ENCODE measurements around the gene WSCD1.

The WSCD1 gene

DNA sequence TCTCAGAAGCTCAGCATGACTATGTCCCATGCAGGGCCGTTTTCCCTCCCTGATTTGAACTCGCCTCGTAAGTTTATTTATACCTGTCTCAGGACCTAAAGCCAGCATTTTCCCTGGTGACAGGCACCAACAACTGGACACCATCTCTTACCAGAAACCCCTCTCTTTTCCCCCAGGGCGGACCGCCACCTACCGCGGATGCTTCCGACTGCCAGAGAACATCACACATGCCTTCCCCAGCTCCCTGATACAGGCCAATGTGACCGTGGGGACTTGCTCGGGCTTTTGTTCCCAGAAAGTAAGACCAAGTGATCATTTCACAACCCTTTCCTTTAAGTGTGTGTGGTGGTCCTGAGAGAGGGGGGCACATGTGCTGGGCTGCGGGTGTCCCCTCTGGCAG is 24.7 kb downstream of the WSCD1 start:
- Histone ChIP-seq H3K27ac (ENCODE audit: insufficient read depth, low read depth, low read length, poor library complexity, severe bottlenecking) (no peak overlapping the region), H3K4me3 (ENCODE audit: insufficient read depth, low read depth, low read length) (no peak overlapping the region), H3K27me3 (ENCODE audit: control insufficient read depth, insufficient read depth, low read length, poor library complexity, severe bottlenecking) (no peaks in the 10 kb centered on the region), H3K9me3 (ENCODE audit: control insufficient read depth, low read length) (no peaks in the 10 kb centered on the region), H3K36me3 (ENCODE audit: control insufficient read depth, insufficient read depth, low read length) (peaks cover 36% of the 10 kb centered on the region), H3K4me1 (ENCODE audit: control insufficient read depth, insufficient read depth, low read length) (peaks cover 6% of the 10 kb centered on the region)
- 93 to 94% methylated on average over 11 of the region's 11 CpGs for WGBS, 2 experiments

DNA sequence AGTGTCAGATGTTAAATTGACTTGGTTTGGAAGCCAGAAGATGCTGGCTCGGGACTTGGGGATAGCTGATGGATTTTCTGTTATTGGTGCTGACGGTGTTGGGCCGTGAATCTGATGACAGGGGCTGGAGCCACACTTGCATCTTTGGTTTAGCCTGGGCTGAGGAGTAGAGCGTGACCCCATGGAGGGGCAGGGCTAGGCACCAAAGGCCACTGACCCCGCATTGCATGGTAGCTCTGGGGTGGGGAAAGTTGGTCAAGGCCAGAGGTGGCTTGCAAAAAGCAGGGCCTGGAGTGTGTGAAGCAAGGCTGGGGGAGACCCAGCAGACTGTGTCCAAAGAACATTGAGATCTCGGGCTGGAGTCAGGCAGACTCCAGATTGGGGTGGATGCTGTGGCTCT is 25.3 kb downstream of the WSCD1 start:
- Histone ChIP-seq H3K4me3 (ENCODE audit: insufficient read depth, low read depth, low read length) (no peak overlapping the region), H3K4me1 (ENCODE audit: control insufficient read depth, insufficient read depth, low read length) (peaks cover 6% of the 10 kb centered on the region), H3K27ac (ENCODE audit: insufficient read depth, low read depth, low read length, poor library complexity, severe bottlenecking) (no peak overlapping the region), H3K9me3 (ENCODE audit: control insufficient read depth, low read length) (no peaks in the 10 kb centered on the region), H3K27me3 (ENCODE audit: control insufficient read depth, insufficient read depth, low read length, poor library complexity, severe bottlenecking) (no peaks in the 10 kb centered on the region), H3K36me3 (ENCODE audit: control insufficient read depth, insufficient read depth, low read length) (peaks cover 39% of the 10 kb centered on the region)
- WGBS, 2 experiments, result 93 to 95% methylated on average over 6 of the region's 6 CpGs

DNA sequence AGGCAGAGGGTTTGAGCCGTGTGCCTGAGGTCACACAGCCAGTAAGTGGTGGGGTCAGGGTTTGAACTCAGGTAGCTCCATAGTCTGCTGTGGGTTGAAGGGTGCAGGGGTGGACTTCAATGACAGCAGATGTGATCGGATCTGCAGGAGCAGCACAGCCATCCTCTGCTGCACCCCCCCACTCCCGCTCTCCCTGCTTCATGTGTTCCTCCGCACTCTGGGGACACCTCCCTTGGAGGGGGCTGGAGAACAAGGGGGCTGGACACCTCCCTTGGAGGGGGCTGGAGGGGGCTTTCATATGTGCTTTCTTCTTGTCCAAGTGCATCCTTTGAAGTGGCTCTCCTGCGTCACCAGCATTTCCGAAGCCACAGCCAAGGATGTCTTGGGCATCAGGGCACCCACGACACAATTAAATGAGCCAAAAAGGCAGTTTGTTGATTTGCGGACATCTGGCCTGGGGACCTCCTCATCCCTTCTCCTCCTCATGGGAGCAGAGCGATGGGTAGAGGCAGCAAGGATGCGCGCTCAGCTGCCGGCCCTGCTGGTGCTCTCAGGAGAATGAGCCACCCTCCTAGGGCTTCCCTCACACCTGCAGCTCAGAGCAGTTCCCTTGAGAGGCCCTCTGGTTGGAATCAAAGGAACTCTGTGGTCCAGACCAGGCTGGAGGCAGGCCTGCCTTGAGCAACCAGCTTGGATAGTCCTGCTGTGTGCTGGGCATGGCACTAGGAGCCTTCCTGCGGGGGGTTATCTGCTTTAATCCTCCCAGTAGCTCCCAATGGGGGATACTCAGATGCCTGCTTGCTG is 26.2 kb downstream of the WSCD1 start:
- H3K36me3 ChIP-seq (ENCODE audit: control insufficient read depth, insufficient read depth, low read length), result peaks cover 41% of the 10 kb centered on the region
- no peak overlapping the region for H3K4me3 ChIP-seq (ENCODE audit: insufficient read depth, low read depth, low read length)
- peaks cover 6% of the 10 kb centered on the region for H3K4me1 ChIP-seq (ENCODE audit: control insufficient read depth, insufficient read depth, low read length)
- no peaks in the 10 kb centered on the region for H3K27me3 ChIP-seq (ENCODE audit: control insufficient read depth, insufficient read depth, low read length, poor library complexity, severe bottlenecking)
- no peaks in the 10 kb centered on the region for H3K9me3 ChIP-seq (ENCODE audit: control insufficient read depth, low read length)
- 93 to 95% methylated on average over 13 of the region's 13 CpGs for WGBS, 2 experiments
- no peak overlapping the region for H3K27ac ChIP-seq (ENCODE audit: insufficient read depth, low read depth, low read length, poor library complexity, severe bottlenecking)

DNA sequence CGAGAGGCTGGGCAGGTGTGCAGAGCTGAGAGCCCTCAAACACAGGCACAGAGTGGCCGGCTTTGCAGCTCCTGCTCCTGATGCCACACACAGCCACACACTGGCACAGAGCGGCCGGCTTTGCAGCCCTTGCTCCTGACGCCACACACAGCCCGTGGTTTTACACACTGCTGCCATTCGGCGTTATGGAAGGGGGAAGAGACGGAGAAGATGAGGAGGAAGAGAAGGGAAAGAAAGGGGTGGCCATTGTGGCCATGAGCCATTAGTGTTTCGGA is 26.8 kb downstream of the WSCD1 start:
- Histone ChIP-seq H3K36me3 (ENCODE audit: control insufficient read depth, insufficient read depth, low read length) (peaks cover 39% of the 10 kb centered on the region), H3K4me1 (ENCODE audit: control insufficient read depth, insufficient read depth, low read length) (peaks cover 9% of the 10 kb centered on the region), H3K9me3 (ENCODE audit: control insufficient read depth, low read length) (no peaks in the 10 kb centered on the region), H3K27ac (ENCODE audit: insufficient read depth, low read depth, low read length, poor library complexity, severe bottlenecking) (no peak overlapping the region), H3K4me3 (ENCODE audit: insufficient read depth, low read depth, low read length) (no peak overlapping the region), H3K27me3 (ENCODE audit: control insufficient read depth, insufficient read depth, low read length, poor library complexity, severe bottlenecking) (no peaks in the 10 kb centered on the region)
- WGBS, 2 experiments, result 95% methylated on average over 10 of the region's 10 CpGs

DNA sequence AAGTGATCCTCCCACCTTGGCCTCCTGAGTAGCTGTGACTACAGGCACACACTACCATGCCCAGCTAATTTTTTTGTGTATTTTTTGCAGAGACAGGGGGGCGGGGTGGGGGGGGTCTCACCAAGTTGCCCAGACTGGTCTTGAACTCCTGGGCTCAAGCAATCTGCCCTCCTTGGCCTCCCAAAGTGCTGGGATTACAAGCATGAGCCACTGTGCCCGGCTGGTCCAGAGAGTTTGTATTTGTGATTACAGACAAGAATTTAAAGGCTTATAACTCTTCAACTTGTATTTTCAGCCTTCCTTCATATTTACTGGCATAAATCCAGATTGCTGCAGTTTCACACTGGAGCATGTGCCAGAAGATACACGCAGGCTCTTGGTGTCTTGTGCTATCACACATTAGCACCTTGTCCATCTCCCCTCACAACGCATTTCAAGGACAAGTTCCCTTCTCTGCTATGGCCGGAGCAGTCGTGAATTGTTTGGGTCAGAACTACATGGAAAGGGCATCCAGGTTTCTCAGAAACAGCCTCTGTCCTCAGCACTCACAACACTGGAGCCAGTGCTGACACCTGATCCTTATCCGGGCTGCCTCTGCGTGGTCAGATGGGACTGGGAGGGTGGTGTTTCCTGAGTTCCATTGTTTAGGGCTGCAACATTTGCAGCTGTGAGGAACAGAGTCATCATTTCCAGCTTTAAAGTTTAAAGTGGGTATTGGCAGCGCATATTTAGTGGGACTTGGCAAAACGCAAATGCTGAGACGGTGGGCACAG is 28.1 kb downstream of the WSCD1 start:
- no peaks in the 10 kb centered on the region for H3K27me3 ChIP-seq (ENCODE audit: control insufficient read depth, insufficient read depth, low read length, poor library complexity, severe bottlenecking)
- H3K9me3 ChIP-seq (ENCODE audit: control insufficient read depth, low read length), result no peaks in the 10 kb centered on the region
- no peak overlapping the region for H3K4me3 ChIP-seq (ENCODE audit: insufficient read depth, low read depth, low read length)
- H3K4me1 ChIP-seq (ENCODE audit: control insufficient read depth, insufficient read depth, low read length), result peaks cover 9% of the 10 kb centered on the region
- H3K36me3 ChIP-seq (ENCODE audit: control insufficient read depth, insufficient read depth, low read length), result peaks cover 28% of the 10 kb centered on the region
- 81 to 82% methylated on average over 11 of the region's 11 CpGs for WGBS, 2 experiments
- no peak overlapping the region for H3K27ac ChIP-seq (ENCODE audit: insufficient read depth, low read depth, low read length, poor library complexity, severe bottlenecking)

DNA sequence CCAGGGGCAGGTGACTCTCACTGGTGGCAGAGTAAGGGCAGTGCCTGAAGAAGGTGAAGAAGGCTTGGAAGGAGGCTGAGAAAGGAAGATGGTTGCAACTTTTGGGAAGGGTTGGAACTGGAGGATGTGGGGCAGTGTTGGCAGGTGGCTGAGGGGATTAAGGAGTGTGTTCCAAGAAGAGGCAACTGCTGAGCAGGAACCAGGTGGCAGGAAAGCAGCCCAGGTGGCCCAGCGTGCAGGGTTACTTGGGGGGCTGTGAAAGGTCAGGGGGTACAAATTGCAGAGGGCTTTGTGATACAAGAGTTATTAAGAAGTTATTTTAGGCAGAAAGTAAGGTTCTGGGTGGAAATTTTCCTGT is 28.6 kb downstream of the WSCD1 start:
- no peak overlapping the region for H3K4me3 ChIP-seq (ENCODE audit: insufficient read depth, low read depth, low read length)
- peaks cover 30% of the 10 kb centered on the region for H3K36me3 ChIP-seq (ENCODE audit: control insufficient read depth, insufficient read depth, low read length)
- H3K27ac ChIP-seq (ENCODE audit: insufficient read depth, low read depth, low read length, poor library complexity, severe bottlenecking), result no peak overlapping the region
- peaks cover 9% of the 10 kb centered on the region for H3K4me1 ChIP-seq (ENCODE audit: control insufficient read depth, insufficient read depth, low read length)
- WGBS, 2 experiments, result 92 to 98% methylated on average over 1 of the region's 1 CpG
- H3K27me3 ChIP-seq (ENCODE audit: control insufficient read depth, insufficient read depth, low read length, poor library complexity, severe bottlenecking), result no peaks in the 10 kb centered on the region
- no peaks in the 10 kb centered on the region for H3K9me3 ChIP-seq (ENCODE audit: control insufficient read depth, low read length)

DNA sequence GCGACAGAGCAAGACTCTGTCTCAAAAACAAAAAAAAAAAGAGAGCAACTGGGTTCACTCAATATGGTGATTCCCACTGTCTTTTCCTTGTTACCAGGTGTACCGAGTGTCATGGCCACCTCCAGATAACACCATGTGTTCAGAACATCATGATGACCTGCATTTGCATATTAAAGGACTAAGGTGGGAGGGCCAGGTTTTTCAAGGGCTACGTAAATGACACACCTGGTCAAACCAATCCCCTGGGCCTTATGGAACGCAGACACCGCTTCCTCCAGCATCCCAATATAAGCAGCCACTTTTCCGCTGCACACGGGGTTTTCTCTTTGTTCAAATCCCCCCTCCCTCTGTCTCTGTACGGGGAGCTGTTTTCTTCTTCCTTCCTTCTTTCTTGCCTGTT is 29.3 kb downstream of the WSCD1 start:
- no peak overlapping the region for H3K4me3 ChIP-seq (ENCODE audit: insufficient read depth, low read depth, low read length)
- H3K27ac ChIP-seq (ENCODE audit: insufficient read depth, low read depth, low read length, poor library complexity, severe bottlenecking), result no peak overlapping the region
- 94 to 95% methylated on average over 8 of the region's 8 CpGs for WGBS, 2 experiments
- H3K36me3 ChIP-seq (ENCODE audit: control insufficient read depth, insufficient read depth, low read length), result peaks cover 30% of the 10 kb centered on the region
- H3K4me1 ChIP-seq (ENCODE audit: control insufficient read depth, insufficient read depth, low read length), result peaks cover 9% of the 10 kb centered on the region
- H3K9me3 ChIP-seq (ENCODE audit: control insufficient read depth, low read length), result no peaks in the 10 kb centered on the region
- H3K27me3 ChIP-seq (ENCODE audit: control insufficient read depth, insufficient read depth, low read length, poor library complexity, severe bottlenecking), result no peaks in the 10 kb centered on the region

DNA sequence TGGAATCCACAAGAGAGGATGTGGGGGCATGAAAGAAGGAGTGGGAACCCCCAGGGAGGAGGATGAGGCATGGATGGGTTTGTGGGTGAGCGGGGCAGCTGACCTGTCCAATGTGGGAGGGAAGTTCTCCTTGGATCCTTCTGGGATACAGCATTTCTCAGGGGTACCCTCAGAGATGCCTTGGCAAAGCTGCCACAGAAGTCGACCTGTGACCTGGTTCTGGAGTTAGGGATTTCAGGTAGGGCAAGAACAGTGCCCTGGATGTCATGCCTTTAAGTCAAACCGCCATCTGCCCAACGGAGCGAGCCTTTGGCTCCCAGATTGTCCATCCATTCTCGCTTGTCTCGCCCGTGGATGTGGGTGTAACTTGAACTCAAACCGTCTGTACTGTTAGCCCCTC is 30.0 kb downstream of the WSCD1 start:
- 96% methylated on average over 9 of the region's 9 CpGs for WGBS, 2 experiments
- H3K9me3 ChIP-seq (ENCODE audit: control insufficient read depth, low read length), result no peaks in the 10 kb centered on the region
- H3K36me3 ChIP-seq (ENCODE audit: control insufficient read depth, insufficient read depth, low read length), result peaks cover 26% of the 10 kb centered on the region
- H3K27ac ChIP-seq (ENCODE audit: insufficient read depth, low read depth, low read length, poor library complexity, severe bottlenecking), result no peak overlapping the region
- no peaks in the 10 kb centered on the region for H3K27me3 ChIP-seq (ENCODE audit: control insufficient read depth, insufficient read depth, low read length, poor library complexity, severe bottlenecking)
- no peak overlapping the region for H3K4me3 ChIP-seq (ENCODE audit: insufficient read depth, low read depth, low read length)
- peaks cover 9% of the 10 kb centered on the region for H3K4me1 ChIP-seq (ENCODE audit: control insufficient read depth, insufficient read depth, low read length)

DNA sequence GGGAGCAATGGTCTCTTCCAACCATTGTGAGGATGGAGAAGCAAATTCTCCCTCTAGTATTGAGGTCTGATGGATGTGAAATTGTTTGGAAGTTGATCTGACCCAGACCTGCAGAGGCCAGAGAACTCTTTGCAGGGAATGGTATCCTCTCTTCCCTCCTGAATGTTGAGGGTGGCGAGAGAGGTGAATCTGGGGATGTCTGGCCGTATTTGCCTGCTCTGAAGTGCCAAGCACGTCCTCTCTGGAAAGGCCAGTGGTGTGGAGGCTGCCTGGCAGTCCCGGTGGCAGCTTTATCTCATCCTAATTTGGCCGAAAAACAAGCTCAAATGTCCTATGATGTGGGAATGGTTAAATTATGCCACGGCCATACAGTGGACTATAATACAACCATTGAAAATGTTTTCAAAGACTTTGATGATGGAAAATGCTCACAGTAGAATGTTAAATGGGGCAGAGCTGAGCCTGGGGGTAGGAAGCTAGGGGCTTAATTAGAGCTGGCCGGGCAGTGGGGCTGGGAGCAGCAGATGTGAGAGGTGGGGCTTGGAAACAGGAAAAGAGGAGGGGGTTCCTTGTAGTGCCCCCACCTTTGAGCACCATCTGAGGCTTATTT is 30.8 kb downstream of the WSCD1 start:
- peaks cover 24% of the 10 kb centered on the region for H3K36me3 ChIP-seq (ENCODE audit: control insufficient read depth, insufficient read depth, low read length)
- 90% methylated on average over 7 of the region's 7 CpGs for WGBS, 2 experiments
- H3K9me3 ChIP-seq (ENCODE audit: control insufficient read depth, low read length), result no peaks in the 10 kb centered on the region
- no peak overlapping the region for H3K27ac ChIP-seq (ENCODE audit: insufficient read depth, low read depth, low read length, poor library complexity, severe bottlenecking)
- H3K27me3 ChIP-seq (ENCODE audit: control insufficient read depth, insufficient read depth, low read length, poor library complexity, severe bottlenecking), result no peaks in the 10 kb centered on the region
- peaks cover 9% of the 10 kb centered on the region for H3K4me1 ChIP-seq (ENCODE audit: control insufficient read depth, insufficient read depth, low read length)
- H3K4me3 ChIP-seq (ENCODE audit: insufficient read depth, low read depth, low read length), result no peak overlapping the region

DNA sequence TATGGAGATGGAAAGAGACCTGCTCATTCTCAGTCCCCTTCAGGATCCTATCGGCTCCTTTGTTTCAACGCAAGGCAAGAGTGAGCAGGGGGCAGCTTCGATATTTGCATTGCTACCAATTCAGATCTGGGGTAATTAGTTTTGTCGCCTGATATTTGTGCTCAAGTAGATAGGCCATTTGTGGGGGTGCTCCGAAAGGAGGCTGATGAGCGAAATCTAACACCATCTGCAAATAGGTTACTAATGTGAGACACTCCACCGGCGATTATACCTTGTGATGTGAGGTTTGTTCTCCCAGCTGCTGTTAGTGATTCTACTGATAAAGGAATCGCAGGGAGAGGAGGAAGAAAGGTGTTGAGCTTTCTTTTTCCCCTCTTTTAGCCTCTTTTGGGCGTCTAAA is 31.5 kb downstream of the WSCD1 start:
- H3K4me3 ChIP-seq (ENCODE audit: insufficient read depth, low read depth, low read length), result no peak overlapping the region
- no peaks in the 10 kb centered on the region for H3K9me3 ChIP-seq (ENCODE audit: control insufficient read depth, low read length)
- H3K27me3 ChIP-seq (ENCODE audit: control insufficient read depth, insufficient read depth, low read length, poor library complexity, severe bottlenecking), result no peaks in the 10 kb centered on the region
- peaks cover 25% of the 10 kb centered on the region for H3K36me3 ChIP-seq (ENCODE audit: control insufficient read depth, insufficient read depth, low read length)
- 65 to 74% methylated on average over 10 of the region's 10 CpGs for WGBS, 2 experiments
- H3K4me1 ChIP-seq (ENCODE audit: control insufficient read depth, insufficient read depth, low read length), result peaks cover 9% of the 10 kb centered on the region
- no peak overlapping the region for H3K27ac ChIP-seq (ENCODE audit: insufficient read depth, low read depth, low read length, poor library complexity, severe bottlenecking)
